ENCODE data around the gene GRWD1.

Gene GRWD1

DNA sequence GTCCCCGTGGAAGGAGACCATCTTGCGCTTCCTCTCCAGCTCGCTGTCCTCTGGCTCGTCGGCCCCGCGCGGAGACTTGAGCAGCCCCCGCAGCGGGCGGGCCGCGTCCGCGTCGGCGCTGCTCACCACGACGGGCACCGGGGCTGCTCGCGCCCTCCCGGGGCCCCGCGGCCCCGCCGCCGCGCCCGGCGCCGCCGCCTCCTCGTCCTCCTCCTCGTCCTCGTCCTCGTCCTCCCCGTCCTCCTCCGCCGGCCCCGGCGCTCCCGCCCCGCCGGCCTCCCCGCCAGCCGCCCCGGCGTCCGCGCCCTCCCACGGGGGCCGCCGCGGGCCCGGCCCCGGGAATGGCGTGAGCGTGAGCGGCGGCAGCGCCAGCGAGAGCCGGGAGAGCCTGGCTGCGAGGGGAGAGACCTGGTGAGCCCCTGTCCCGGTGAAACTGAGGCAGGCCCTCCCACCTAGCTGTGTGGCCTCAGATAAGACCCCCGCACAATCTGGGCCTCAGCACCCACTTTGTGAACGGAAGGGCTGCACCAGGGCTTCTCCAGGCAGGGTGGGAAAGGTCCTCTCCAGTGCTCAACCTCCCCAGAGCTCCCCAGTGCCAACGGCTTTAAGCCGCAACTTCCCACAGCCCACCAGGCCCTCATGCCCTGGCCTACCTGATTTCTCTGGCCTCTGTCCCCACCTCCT lies 48.1 kb downstream of the GRWD1 start:
- H3K36me3 ChIP-seq (replicated peaks): no peaks in the 10 kb centered on the region
- no peaks in the 10 kb centered on the region for H3K9me3 ChIP-seq
- DNase-seq (ENCODE audit: low spot score in 2 of 2): no peak
- peak overlapping the region; percentile 50 for H3K4me3 ChIP-seq
- H3K27me3 ChIP-seq (ENCODE audit: low read depth): no peaks in the 10 kb centered on the region
- in situ Hi-C loops (cut with MboI; ENCODE audit: low sequenced_read_pairs): no loop called here
- peaks cover 16% of the 10 kb centered on the region for H3K4me1 ChIP-seq

DNA sequence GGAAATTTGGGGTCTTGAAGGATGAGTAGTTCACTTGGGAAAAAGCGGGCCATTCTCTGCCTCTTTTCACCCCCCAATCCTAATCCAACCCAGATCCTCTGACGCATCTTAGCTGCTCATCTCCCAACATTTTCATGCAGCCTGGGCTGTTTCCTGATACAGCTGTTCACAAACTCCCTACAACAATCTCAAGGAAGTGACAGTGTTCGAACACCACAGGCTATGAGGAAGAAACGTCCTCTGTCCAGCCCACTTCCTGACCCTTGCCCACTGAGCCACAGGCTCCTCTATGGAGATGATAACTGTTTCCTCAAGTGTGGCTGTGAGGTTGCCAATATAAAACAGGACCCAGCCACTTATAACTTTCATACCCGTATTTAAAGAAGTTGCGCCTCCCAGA lies 49.6 kb downstream of the GRWD1 start:
- H3K36me3 ChIP-seq (replicated peaks): no peaks in the 10 kb centered on the region
- in situ Hi-C loops (cut with MboI; ENCODE audit: low sequenced_read_pairs): no loop called here
- no peak overlapping the region for H3K4me3 ChIP-seq
- H3K4me1 ChIP-seq: peaks cover 16% of the 10 kb centered on the region
- H3K9me3 ChIP-seq: no peaks in the 10 kb centered on the region
- DNase-seq (ENCODE audit: low spot score in 2 of 2): no peak
- H3K27me3 ChIP-seq (ENCODE audit: low read depth): no peaks in the 10 kb centered on the region

DNA sequence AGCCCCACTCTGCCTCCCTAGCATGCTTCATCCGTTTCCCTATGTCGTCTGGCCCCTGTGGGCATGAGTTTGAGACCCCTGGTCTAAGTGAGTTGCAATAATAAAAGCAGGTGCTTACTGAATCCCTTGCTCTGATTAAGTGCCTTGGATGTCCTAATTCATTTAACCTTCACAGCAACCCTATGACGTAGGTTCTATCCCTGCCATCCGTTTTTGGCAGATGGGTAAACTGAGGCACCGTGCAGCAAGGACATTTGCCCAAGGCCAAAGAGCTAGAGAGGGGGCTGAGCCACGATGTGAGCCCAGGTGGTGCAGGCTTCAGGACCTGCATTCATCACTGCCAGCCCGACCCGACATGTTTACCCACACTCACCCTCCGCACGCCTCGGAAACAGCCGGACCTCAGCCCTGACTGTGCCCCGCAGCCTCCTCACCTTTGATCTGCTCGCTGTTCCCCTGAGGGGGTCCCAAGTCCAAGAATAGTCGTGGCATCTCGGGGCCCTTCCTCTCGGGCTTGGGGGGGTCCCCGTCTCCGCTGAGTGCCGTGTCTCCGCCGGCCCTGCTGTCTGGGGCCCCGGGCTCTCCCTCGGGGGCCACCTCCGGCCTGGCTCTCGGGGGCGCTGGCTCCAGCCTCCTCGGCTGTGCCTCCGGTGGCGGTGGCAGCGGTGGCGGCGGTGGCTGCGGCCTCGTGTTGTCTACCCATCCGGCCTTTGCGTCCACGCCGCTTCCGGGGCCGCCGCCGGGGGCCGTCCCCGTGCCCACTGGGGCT lies 51.4 kb downstream of the GRWD1 start:
- Histone ChIP-seq H3K4me1 (peaks cover 11% of the 10 kb centered on the region), H3K4me3 (no peak overlapping the region)
- in situ Hi-C loops (cut with MboI; ENCODE audit: low sequenced_read_pairs): no loop called here

GRCh38 chr19:48497728-48498594 lies 52.2 kb downstream of the GRWD1 start:
- in situ Hi-C loops (cut with MboI; ENCODE audit: low sequenced_read_pairs): no loop called here
- no peak overlapping the region for H3K4me3 ChIP-seq
- no peak for DNase-seq (ENCODE audit: low spot score in 2 of 2)
- H3K36me3 ChIP-seq (replicated peaks): no peaks in the 10 kb centered on the region
- H3K27me3 ChIP-seq (ENCODE audit: low read depth): no peaks in the 10 kb centered on the region
- H3K9me3 ChIP-seq: no peaks in the 10 kb centered on the region
- peaks cover 7% of the 10 kb centered on the region for H3K4me1 ChIP-seq

More for the DNA sequence above, 51.4 kb downstream of the GRWD1 start:
- Histone ChIP-seq H3K36me3 (replicated peaks) (no peaks in the 10 kb centered on the region), H3K27me3 (ENCODE audit: low read depth) (no peaks in the 10 kb centered on the region), H3K9me3 (no peaks in the 10 kb centered on the region)
- no peak for DNase-seq (ENCODE audit: low spot score in 2 of 2)

- no peaks in the 10 kb centered on the region for H3K36me3 ChIP-seq (replicated peaks)
- in situ Hi-C loops (cut with MboI; ENCODE audit: low sequenced_read_pairs): no loop called here
- no peaks in the 10 kb centered on the region for H3K27me3 ChIP-seq (ENCODE audit: low read depth)
- peaks cover 7% of the 10 kb centered on the region for H3K4me1 ChIP-seq
- no peak for DNase-seq (ENCODE audit: low spot score in 2 of 2)
- no peaks in the 10 kb centered on the region for H3K9me3 ChIP-seq
- no peak overlapping the region for H3K4me3 ChIP-seq
These were observed 53.0 kb downstream of the GRWD1 start for GRCh38 chr19:48498595-48499311.

DNA sequence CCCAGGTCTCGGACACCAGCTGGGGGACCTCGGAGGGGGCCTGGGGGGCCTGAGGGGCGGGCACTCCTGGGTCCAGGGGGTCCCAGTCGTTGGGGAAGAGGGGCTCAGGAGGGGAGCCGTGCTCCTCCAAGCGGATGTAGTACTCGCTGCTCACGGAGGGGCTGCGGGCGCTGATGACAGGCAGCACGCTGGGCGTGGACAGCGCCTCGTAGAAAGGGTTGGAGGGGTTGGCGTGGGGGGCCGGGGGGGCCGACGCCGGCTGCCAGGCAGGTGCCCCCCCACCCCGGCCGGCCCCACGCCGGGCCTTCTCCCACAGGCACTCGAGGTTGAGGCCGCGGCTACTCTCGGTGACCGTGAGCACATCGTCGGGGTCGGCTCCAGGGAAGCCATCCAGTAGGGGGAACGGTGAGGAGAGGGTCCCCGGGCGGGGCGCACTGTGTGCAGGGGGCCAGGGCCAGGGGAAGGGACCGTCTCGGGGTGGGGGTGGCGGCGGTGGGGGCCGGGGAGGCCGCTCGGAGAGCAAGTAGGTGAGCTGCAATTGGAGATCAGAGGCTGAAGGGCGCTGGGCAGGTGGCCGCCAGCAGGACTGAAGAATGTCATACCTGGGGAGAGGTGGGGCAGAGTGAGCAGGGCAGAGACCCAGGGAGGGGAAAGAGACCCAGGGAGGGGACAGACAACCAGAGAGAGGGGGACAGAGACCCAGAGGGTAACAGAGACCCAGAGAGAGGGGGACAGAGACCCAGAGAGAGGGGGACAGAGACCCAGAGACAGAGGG lies 53.7 kb downstream of the GRWD1 start:
- Histone ChIP-seq H3K27me3 (ENCODE audit: low read depth) (no peaks in the 10 kb centered on the region), H3K4me3 (no peak overlapping the region), H3K36me3 (replicated peaks) (no peaks in the 10 kb centered on the region), H3K4me1 (peaks cover 4% of the 10 kb centered on the region), H3K9me3 (no peaks in the 10 kb centered on the region)
- no peak for DNase-seq (ENCODE audit: low spot score in 2 of 2)
- in situ Hi-C loops (cut with MboI; ENCODE audit: low sequenced_read_pairs): no loop called here

DNA sequence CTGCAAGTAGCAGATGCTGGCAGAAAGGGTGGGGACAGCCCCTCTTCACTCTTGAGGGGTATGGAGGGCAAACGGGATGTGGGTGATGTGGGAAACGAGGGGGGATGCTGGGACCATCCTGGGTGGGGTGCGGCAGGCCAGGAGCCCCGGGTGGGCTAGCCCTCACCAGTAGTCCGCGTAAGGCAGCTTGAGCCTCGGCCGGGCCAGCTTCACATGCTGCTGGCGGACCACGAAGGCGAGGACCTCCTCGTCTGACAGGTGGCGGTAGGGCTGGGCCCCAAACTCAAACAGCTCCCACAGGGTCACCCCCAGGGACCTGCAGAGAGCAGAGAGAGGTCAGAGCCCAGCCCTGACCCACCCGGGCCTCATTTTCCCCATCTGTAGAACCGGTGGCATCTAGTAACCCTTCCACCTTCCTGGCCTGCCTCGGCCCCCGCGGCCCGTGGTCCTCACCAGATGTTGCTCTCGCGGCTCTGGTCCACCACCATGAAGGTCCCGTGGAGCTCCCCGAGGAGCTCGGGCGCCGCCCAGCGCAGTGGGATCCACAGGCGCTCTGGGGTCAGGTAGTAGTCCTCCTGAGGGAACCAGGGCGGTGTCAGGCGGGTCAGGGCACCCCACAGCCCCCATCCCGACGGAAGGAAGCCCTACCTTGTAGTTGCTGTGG lies 55.2 kb downstream of the GRWD1 start:
- in situ Hi-C loops (cut with MboI; ENCODE audit: low sequenced_read_pairs): no loop called here

DNA sequence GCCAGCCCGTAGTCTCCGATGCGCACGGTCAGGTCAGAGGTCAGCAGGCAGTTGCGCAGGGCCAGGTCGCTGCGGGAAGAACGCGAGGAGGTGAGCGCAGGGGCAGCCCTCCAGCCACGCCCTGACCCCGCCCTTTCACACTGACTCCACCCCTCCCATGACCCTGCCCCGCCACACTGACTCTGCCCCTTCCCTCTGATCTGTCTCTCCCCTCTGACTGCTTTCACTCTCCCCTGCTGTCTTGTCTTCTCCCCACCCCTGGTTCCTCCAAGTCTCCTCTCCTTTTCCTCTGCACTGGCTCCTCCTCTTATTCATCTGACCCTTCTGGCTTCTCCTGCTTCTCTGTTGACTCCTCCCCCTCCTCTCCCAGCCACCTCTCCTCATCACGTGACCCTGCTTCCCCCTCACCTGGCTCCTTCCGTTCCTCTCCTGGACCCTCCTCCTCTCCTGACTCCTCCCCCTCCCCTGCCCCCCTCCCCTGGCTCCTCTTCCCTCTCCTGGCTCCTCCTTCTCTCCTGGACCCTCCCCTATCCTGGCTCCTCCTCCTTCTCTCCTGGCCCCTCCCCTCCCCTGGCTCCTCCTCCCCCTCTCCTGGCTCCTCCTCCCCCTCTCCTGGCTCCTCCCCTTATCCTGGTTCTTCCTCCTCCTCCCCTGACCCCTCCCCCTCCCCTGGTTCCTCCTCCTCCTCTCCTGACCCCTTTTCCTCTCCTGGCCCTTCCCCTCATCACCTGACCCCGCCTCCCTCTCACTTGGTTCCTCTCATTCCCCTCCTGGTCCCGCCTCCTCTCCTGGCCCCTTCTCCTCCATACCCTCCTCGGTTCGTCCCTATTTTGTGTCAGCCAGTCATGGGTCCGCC lies 55.9 kb downstream of the GRWD1 start:
- peak; percentile 94 to 100 for DNase-seq (ENCODE audit: low spot score in 2 of 2)
- Histone ChIP-seq H3K9me3 (no peaks in the 10 kb centered on the region), H3K4me1 (peaks cover 4% of the 10 kb centered on the region), H3K36me3 (replicated peaks) (no peaks in the 10 kb centered on the region), H3K27me3 (ENCODE audit: low read depth) (no peaks in the 10 kb centered on the region), H3K4me3 (peak overlapping the region; percentile 38)
- in situ Hi-C loops (cut with MboI; ENCODE audit: low sequenced_read_pairs): no loop called here

More for the DNA sequence above, 55.2 kb downstream of the GRWD1 start:
- Histone ChIP-seq H3K36me3 (replicated peaks) (no peaks in the 10 kb centered on the region), H3K9me3 (no peaks in the 10 kb centered on the region), H3K4me1 (peaks cover 4% of the 10 kb centered on the region), H3K4me3 (peak overlapping the region; percentile 28), H3K27me3 (ENCODE audit: low read depth) (no peaks in the 10 kb centered on the region)
- DNase-seq (ENCODE audit: low spot score in 2 of 2): no peak

DNA sequence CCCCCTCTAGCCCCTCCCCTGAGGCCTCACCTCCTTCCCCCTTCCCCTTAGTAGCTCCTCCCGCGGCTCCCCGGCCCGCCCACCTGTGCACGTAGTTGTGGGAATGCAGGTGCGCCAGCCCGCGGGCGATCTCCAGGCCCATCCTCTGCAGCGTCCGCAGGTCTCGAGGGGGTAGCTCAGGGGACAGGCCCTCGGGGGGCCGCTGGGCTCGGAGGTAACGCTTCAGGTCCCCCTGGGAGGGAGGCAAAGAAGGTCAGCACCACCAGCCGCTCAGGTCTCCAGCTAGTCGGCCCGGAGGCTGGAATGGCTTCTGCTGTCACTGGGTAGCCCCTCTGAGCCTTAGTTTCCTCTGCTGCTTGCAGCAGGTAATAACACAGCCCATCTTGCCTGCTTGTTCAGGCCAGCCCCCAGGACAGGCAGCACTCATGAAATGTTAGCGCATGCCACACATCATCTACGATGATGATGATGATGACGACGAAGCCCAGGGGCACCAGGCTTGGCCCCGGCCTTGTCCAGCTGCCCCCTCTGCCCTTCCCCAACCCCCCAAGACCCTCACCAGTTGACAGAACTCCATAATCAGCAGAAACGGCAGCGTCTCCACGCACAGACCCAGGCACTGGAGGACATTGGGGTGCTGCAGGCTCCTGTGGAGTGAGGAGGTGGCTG lies 56.7 kb downstream of the GRWD1 start:
- H3K36me3 ChIP-seq (replicated peaks): no peaks in the 10 kb centered on the region
- H3K9me3 ChIP-seq: no peaks in the 10 kb centered on the region
- no peak for DNase-seq (ENCODE audit: low spot score in 2 of 2)
- H3K4me3 ChIP-seq: peak overlapping the region; percentile 38
- peaks cover 4% of the 10 kb centered on the region for H3K4me1 ChIP-seq
- H3K27me3 ChIP-seq (ENCODE audit: low read depth): no peaks in the 10 kb centered on the region
- in situ Hi-C loops (cut with MboI; ENCODE audit: low sequenced_read_pairs): no loop called here

DNA sequence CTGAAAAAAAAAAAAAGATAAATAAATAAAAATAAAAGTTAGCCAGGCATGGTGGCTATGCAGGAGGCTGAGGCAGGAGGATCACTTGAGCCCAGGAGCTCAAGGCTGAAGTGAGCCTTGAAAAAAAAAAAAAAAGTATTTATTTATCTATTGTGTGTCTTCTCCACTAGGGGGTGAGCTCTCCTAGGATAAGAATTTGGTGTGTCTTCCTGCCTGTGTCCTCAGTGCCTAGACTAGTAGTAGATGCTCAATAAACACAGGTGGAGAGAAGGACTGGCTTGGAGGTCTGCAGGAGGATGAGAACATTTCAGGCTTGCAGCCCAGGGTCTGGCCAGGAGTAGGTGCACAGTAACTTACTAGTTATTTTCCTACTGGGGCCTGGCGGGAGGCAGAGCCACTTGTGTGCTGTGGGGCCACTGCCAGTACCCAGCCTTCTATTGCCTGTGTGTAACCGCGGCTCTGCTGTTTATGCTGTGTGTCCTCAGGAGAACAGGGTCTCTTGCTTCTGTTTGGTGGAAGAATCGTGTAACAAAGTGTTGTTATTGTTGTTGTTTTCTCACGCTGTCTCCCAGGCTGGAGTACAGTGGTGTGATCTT lies 60.5 kb downstream of the GRWD1 start:
- Histone ChIP-seq H3K4me1 (peaks cover 3% of the 10 kb centered on the region), H3K36me3 (replicated peaks) (no peaks in the 10 kb centered on the region), H3K4me3 (no peak overlapping the region), H3K9me3 (no peaks in the 10 kb centered on the region), H3K27me3 (ENCODE audit: low read depth) (no peaks in the 10 kb centered on the region)
- DNase-seq (ENCODE audit: low spot score in 2 of 2): peak in 1 of 2 experiments; percentile 51
- in situ Hi-C loops (cut with MboI; ENCODE audit: low sequenced_read_pairs): loop anchor here (5.0 kb wide), 1 partner anchor 81 kb away; no protein-coding TSS in a partner anchor
